ENCODE data around the gene HOOK2. TPM values are rescaled to one million over a fixed set of nuclear protein-coding genes. Genes with fewer than 3 reads are reported as not detected.
"Not testable (repeated sequence)": the region's sequence is repeated elsewhere in the genome, so short reads cannot be mapped to it uniquely, and the experiment has no call there.

HOOK2 gene
- total RNA-seq, 4 donors from 2014 or later = 13.5 to 24.1 (median 14.6) TPM

GRCh38 chr19:12720851-12721655, 54.3 kb downstream of the HOOK2 start:
- peaks cover 0 to 67% (median 23%) of the 10 kb centered on the region in 3 donors for H3K4me1 ChIP-seq
- H3K27ac ChIP-seq = peak overlapping the region; percentile 92 to 99 (median 96)
- ATAC-seq = no peak
- TF ChIP-seq POLR2AphosphoS5 (IDR thresholded peaks at IDR 0.05) (no peak), POLR2A (IDR thresholded peaks at IDR 0.05) (no peak), EP300 (IDR thresholded peaks at IDR 0.05) (no peak), CTCF (IDR thresholded peaks at IDR 0.05) (no peak)
- peak overlapping the region; percentile 90 to 92 for H3K4me3 ChIP-seq
- no peaks in the 10 kb centered on the region for H3K9me3 ChIP-seq
- WGBS, 2 donors (ENCODE audit: low coverage in 1 of 2) = 10 to 13% methylated on average over 3 to 4 of the region's 59 CpGs
- no peaks in the 10 kb centered on the region for H3K27me3 ChIP-seq
- H3K36me3 ChIP-seq = peaks cover 0 to 33% of the 10 kb centered on the region in 2 donors

DNA sequence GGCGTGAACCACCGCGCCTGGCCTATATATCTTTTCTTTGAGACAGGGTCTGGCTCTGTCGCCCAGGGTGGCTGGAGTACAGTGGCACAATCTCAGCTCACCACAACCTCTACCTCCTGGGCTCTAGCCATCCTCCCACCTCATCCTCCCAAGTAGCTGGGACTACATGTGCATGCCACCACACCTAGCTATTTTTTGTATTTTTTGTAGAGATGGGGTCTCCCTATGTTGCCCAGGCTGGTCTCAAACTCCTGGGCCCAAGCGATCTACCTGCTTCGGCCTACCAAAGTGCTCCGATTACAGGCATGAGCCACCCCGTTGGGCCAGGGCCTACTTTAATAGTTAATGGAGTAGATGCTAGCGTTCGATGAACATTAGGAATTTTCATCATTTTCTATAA, 55.1 kb downstream of the HOOK2 start:
- peaks cover 0 to 73% (median 23%) of the 10 kb centered on the region in 3 donors for H3K4me1 ChIP-seq

DNA sequence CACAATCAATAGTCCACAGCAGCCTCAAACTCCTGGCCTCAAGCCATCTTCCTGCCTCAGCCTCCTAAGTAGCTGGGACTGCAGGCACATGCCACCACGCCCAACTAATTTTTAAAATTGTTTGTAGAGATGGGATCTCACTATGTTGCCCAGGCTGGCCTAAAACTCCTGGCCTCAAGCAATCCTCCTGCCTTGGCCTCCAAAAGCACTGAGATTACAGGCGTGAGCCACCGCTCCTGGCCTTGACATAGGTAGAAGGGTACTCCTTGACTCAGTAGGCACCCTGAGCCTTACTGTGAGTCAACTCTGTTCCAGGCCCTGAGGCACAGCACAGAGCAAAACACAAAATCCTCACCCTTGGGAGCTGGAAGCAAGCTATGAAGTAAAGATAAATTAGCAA, 59.4 kb downstream of the HOOK2 start:
- peaks cover 0 to 47% (median 12%) of the 10 kb centered on the region in 3 donors for H3K4me1 ChIP-seq
- H3K27ac ChIP-seq = no peak overlapping the region
- no peak overlapping the region for H3K4me3 ChIP-seq
- WGBS, 2 donors (ENCODE audit: low coverage in 1 of 2) = 75 to 90% methylated on average over 1 to 2 of the region's 3 CpGs
- H3K9me3 ChIP-seq = no peaks in the 10 kb centered on the region
- H3K27me3 ChIP-seq = no peaks in the 10 kb centered on the region
- TF ChIP-seq POLR2A (IDR thresholded peaks at IDR 0.05) = no peak
- TF ChIP-seq EP300 (IDR thresholded peaks at IDR 0.05) = no peak
- no peak for TF ChIP-seq POLR2AphosphoS5 (IDR thresholded peaks at IDR 0.05)
- TF ChIP-seq CTCF (IDR thresholded peaks at IDR 0.05) = no peak
- ATAC-seq = no peak
- H3K36me3 ChIP-seq = peaks cover 0 to 82% of the 10 kb centered on the region in 2 donors

More for the DNA sequence above, 55.1 kb downstream of the HOOK2 start:
- TF ChIP-seq POLR2A (IDR thresholded peaks at IDR 0.05) = no peak
- TF ChIP-seq POLR2AphosphoS5 (IDR thresholded peaks at IDR 0.05) = no peak
- TF ChIP-seq CTCF (IDR thresholded peaks at IDR 0.05) = no peak
- no peak for TF ChIP-seq EP300 (IDR thresholded peaks at IDR 0.05)
- Histone ChIP-seq H3K27me3 (no peaks in the 10 kb centered on the region), H3K36me3 (peaks cover 0 to 41% of the 10 kb centered on the region in 2 donors), H3K4me3 (peak overlapping the region in 1 of 2 donors; percentile 90), H3K9me3 (no peaks in the 10 kb centered on the region), H3K27ac (peak overlapping the region in 3 of 4 donors; percentile 96 to 99 (median 97))
- WGBS, 2 donors (ENCODE audit: low coverage in 1 of 2) = 79 to 85% methylated on average over 4 to 7 of the region's 10 CpGs
- no peak for ATAC-seq

- Histone ChIP-seq H3K4me1 (peaks cover 0 to 39% (median 3%) of the 10 kb centered on the region in 3 donors), H3K27ac (no peak overlapping the region), H3K36me3 (peaks cover 0 to 90% of the 10 kb centered on the region in 2 donors), H3K9me3 (no peaks in the 10 kb centered on the region), H3K4me3 (no peak overlapping the region), H3K27me3 (no peaks in the 10 kb centered on the region)
- 80 to 100% methylated on average over 1 to 2 of the region's 15 CpGs for WGBS, 2 donors (ENCODE audit: low coverage in 1 of 2)
- TF ChIP-seq POLR2A (IDR thresholded peaks at IDR 0.05) = no peak
- no peak for TF ChIP-seq EP300 (IDR thresholded peaks at IDR 0.05)
- ATAC-seq = no peak
These were observed 60.2 kb downstream of the HOOK2 start for GRCh38 chr19:12715102-12715501.

GRCh38 chr19:12713304-12713703, 62.0 kb downstream of the HOOK2 start:
- H3K9me3 ChIP-seq, H3K27me3 ChIP-seq, ATAC-seq, H3K27ac ChIP-seq, H3K4me3 ChIP-seq: not testable (repeated sequence)
- H3K36me3 ChIP-seq = peaks cover 0 to 97% of the 10 kb centered on the region in 2 donors
- H3K4me1 ChIP-seq = peaks cover 0 to 21% (median 0%) of the 10 kb centered on the region in 3 donors
- WGBS, 2 donors (ENCODE audit: low coverage in 1 of 2) = 86 to 90% methylated on average over 6 to 7 of the region's 9 CpGs

Small RNAs within 50 kb of the gene (small RNA-seq; reads per million reads assigned to genes)
- 0 reads per million in 4 donors for gene MIR5684

Other genes starting within 250 kb of the HOOK2 start
- 10 to 100 TPM in 3 of 4 donors, 1 to 10 TPM in 1; 6.8 to 14.6 (median 13.8) TPM for gene ZNF564, start 224.1 kb downstream of the HOOK2 start, total RNA-seq
- gene ZNF490, start 164.7 kb downstream of the HOOK2 start, total RNA-seq = 1 to 10 TPM; 5.1 to 8.6 (median 6.7) TPM
- gene ZNF791, start 164.6 kb downstream of the HOOK2 start, total RNA-seq = 10 to 100 TPM; 16.7 to 29.7 (median 20.4) TPM
- 10 to 100 TPM; 61.3 to 98.1 (median 70.8) TPM for gene MAN2B1, start 108.8 kb downstream of the HOOK2 start, total RNA-seq
- 10 to 100 TPM in 3 of 4 donors, 1 to 10 TPM in 1; 8.8 to 19.8 (median 15.5) TPM for gene WDR83, start 108.7 kb downstream of the HOOK2 start, total RNA-seq
- gene DHPS, start 93.7 kb downstream of the HOOK2 start, total RNA-seq = 100 to 1,000 TPM in 1 of 4 donors, 10 to 100 TPM in 3; 77.3 to 122 (median 92.1) TPM
- gene GNG14, start 87.6 kb downstream of the HOOK2 start, total RNA-seq = not detected
- gene FBXW9, start 78.9 kb downstream of the HOOK2 start, total RNA-seq = 1 to 10 TPM; 3.8 to 7.5 (median 4.1) TPM
- gene TNPO2, start 51.6 kb downstream of the HOOK2 start, total RNA-seq = 10 to 100 TPM; 52.0 to 89.2 (median 76.1) TPM
- gene TRIR, start 40.9 kb downstream of the HOOK2 start, total RNA-seq = 100 to 1,000 TPM; 364 to 432 (median 398) TPM
- 10 to 100 TPM; 47.3 to 58.2 (median 55.8) TPM for gene GET3, start 38.1 kb downstream of the HOOK2 start, total RNA-seq
- not detected for gene BEST2, start 23.8 kb downstream of the HOOK2 start, total RNA-seq
- gene JUNB, start 15.9 kb upstream of the HOOK2 start, total RNA-seq = 100 to 1,000 TPM in 3 of 4 donors, 10 to 100 TPM in 1; 99.3 to 614 (median 168) TPM
- gene PRDX2, start 26.2 kb upstream of the HOOK2 start, total RNA-seq = 100 to 1,000 TPM; 178 to 303 (median 227) TPM
- gene THSD8, start 26.5 kb upstream of the HOOK2 start, total RNA-seq = not detected
- 1 to 10 TPM; 2.0 to 9.4 (median 3.7) TPM for gene RNASEH2A, start 31.0 kb upstream of the HOOK2 start, total RNA-seq
- 1 to 10 TPM in 1 of 4 donors, not detected in 3; 1.1 TPM for gene RTBDN, start 59.0 kb upstream of the HOOK2 start, total RNA-seq
- 1 to 10 TPM in 1 of 4 donors, under 1 TPM in 1, not detected in 2; 0.15 to 1.5 TPM for gene MAST1, start 63.0 kb upstream of the HOOK2 start, total RNA-seq
- 10 to 100 TPM; 22.3 to 37.1 (median 32.9) TPM for gene DNASE2, start 105.9 kb upstream of the HOOK2 start, total RNA-seq
- not detected for gene KLF1, start 111.6 kb upstream of the HOOK2 start, total RNA-seq
- gene GCDH, start 115.6 kb upstream of the HOOK2 start, total RNA-seq = 10 to 100 TPM; 46.7 to 87.6 (median 56.3) TPM
- gene SYCE2, start 143.7 kb upstream of the HOOK2 start, total RNA-seq = under 1 TPM in 1 of 4 donors, not detected in 3; 0.62 TPM
- gene FARSA, start 158.2 kb upstream of the HOOK2 start, total RNA-seq = 10 to 100 TPM; 32.2 to 36.1 (median 33.2) TPM
- 100 to 1,000 TPM; 218 to 410 (median 280) TPM for gene CALR, start 163.1 kb upstream of the HOOK2 start, total RNA-seq
- 100 to 1,000 TPM; 133 to 219 (median 158) TPM for gene RAD23A, start 170.3 kb upstream of the HOOK2 start, total RNA-seq
- gene GADD45GIP1, start 181.7 kb upstream of the HOOK2 start, total RNA-seq = 10 to 100 TPM; 32.2 to 43.6 (median 36.9) TPM
- under 1 TPM in 1 of 4 donors, not detected in 3; 0.35 TPM for gene DAND5, start 194.0 kb upstream of the HOOK2 start, total RNA-seq
- gene NFIX, start 219.9 kb upstream of the HOOK2 start, total RNA-seq = 100 to 1,000 TPM in 1 of 4 donors, 10 to 100 TPM in 3; 44.7 to 145 (median 72.4) TPM

Data from gastroesophageal sphincter (tissue), 4 donors.